GM12892 (cell line): ENCODE measurements around the gene MPZL2.

Experiments used
- POLR2A ChIP-seq: IDR thresholded peaks from 2 replicates; pipeline ENCODE4 v1.6.1; 2011; ENCODE audit warnings: low read depth, low read length, control low read depth
- POLR2AphosphoS5 ChIP-seq: IDR thresholded peaks from 2 replicates; pipeline ENCODE4 v1.6.1; 2011; ENCODE audit warnings: low read depth, low read length, control low read depth
- TAF1 ChIP-seq: IDR thresholded peaks from 2 replicates; pipeline ENCODE4 v1.6.1; 2011; ENCODE audit warnings: low read depth, mild to moderate bottlenecking, control low read depth, low read length, borderline replicate concordance

DNA sequence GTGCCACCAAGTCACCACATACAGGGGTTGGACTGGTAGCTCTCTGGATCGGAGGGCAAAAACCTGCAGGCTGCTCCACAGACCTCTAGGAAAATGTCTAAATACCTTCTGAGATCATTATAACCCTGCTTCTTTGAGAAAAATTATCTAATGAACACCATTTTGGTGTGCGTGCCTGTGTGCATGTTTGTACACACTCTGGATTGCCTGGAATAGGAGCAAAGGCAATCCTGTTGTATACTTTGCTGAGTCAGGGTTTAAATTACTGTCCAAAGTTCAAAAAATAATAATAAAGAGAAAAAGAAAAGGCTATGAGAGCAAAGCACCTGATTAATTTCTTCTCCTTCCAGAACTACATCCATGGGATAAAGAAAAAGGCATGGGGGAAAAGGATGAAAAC is 50.3 kb downstream of the MPZL2 start:
- no peak for TF ChIP-seq POLR2A
- TF ChIP-seq POLR2AphosphoS5: no peak
- no peak for TF ChIP-seq TAF1
